GM12874 (cell line): ENCODE data around the gene AQP6.

Source experiments
- TF ChIP-seq, protein P1 (sequence below): IDR thresholded peaks from 2 replicates; pipeline ENCODE4 v1.5.1; 2011; ENCODE audit warnings: low read depth, mild to moderate bottlenecking, control low read depth, low read length, moderate library complexity; ENCODE audit not compliant: insufficient read depth

The AQP6 gene

DNA sequence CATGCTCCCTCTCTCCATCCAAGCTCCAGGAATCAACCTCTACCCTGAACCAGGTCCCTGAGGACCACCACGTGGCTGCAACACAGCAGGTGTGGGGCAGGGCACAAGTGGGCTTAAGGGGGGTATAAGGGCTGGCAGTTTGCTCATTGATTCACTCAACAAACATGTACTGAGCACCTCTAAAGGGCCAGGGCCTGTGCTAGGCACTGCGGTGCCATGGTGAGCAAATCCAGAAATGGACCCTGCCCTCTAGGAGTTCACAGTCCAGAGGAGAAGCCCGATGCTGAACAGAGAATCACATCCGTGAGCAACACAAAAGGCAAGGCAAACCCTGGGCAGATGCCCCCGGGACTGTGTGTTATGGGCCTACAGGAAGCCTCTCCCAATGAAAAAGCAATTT lies 28.7 kb upstream of the AQP6 start:
- TF ChIP-seq, protein P1, sequence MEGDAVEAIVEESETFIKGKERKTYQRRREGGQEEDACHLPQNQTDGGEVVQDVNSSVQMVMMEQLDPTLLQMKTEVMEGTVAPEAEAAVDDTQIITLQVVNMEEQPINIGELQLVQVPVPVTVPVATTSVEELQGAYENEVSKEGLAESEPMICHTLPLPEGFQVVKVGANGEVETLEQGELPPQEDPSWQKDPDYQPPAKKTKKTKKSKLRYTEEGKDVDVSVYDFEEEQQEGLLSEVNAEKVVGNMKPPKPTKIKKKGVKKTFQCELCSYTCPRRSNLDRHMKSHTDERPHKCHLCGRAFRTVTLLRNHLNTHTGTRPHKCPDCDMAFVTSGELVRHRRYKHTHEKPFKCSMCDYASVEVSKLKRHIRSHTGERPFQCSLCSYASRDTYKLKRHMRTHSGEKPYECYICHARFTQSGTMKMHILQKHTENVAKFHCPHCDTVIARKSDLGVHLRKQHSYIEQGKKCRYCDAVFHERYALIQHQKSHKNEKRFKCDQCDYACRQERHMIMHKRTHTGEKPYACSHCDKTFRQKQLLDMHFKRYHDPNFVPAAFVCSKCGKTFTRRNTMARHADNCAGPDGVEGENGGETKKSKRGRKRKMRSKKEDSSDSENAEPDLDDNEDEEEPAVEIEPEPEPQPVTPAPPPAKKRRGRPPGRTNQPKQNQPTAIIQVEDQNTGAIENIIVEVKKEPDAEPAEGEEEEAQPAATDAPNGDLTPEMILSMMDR = no peak

DNA sequence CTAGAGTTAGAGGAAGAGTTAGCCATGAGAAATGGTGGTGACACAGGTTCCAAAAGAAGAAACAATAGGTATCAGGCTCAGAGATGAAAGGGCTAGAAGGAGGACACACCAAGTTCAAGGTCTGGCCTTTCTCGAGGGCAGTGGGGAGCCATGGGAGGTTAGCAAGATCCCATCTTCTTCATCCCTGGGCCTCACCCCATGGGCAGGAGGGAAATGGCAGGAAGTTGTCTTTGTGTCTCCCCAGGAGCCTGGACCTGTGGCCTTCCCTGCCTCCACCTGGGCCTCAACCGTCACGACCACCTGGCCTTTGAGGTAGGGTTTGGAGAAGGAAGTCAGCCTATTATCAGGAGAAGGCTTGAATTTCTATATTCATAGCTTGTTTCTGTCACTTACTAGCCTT lies 28.0 kb upstream of the AQP6 start:
- TF ChIP-seq, protein P1 = no peak

DNA sequence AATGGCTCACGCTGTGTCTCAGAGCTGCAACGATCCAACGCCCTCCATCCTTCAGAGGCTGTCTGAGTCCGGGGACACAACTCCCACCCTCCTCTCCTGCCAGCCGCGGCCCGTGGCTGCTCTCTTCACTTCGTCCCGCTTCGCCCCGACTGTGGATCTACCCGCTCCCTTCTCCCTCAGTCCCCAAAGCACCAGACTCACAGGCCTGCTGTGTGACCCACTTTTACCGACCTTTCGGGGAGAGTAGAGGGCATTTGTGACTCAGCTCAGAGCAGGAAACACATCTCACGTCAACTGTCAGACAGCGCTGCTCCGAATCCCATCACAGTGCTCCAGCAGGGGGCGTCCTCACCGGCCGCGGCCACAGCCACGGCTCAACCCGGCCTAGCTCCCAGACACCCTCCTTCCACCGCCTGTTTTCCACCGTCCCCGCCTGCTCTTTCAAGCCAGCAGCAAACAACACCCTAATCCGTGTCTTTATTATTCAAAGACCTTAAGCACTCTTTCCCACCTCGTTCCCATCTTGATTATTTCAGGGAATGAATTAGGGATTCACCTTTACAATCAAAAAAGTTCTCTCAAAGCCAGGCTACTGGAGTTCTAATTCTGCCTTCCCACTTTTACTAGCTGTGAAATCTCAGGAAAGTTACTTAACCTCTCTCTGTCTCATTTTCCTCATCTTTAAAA lies 27.2 kb upstream of the AQP6 start:
- TF ChIP-seq, protein P1 = peak; percentile 98

DNA sequence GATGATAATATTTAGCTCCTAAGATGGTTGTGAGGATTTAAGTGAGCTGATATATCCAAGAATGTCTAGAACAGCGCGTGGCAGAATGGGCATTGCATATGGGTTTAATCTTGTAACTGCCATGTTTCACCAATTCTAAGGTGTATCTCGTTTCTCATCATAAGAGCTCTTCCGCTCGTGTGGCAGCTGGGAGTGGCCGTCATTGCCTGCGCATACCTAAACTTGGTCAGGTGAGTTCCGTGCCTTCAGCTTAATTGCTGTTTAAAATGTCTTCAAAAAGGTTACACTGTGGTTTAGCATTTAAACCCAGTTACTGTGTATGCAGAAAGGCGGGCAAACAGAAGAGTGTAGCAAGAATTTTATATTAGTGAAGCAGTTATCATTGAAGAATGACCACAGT lies 26.7 kb upstream of the AQP6 start:
- TF ChIP-seq, protein P1 = no peak

DNA sequence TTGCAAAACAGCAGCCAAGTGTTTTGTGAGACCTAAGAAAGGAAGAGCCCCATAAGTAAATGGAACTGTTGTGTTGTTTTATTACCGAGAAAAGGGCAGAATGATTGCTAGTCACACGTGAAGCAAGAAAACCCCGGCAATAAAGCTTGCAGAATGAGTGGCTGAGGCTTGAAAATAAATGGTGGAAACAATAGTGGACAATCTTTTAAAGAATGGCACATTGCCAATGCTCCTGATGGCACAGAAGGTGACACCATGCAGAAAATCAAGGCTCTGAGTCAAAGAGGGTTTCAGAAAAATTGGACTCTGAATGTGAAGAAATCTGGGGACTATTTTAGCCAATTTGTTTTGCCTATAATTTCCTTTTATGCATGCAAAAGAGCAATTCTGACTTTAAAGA lies 26.2 kb upstream of the AQP6 start:
- TF ChIP-seq, protein P1 = no peak

DNA sequence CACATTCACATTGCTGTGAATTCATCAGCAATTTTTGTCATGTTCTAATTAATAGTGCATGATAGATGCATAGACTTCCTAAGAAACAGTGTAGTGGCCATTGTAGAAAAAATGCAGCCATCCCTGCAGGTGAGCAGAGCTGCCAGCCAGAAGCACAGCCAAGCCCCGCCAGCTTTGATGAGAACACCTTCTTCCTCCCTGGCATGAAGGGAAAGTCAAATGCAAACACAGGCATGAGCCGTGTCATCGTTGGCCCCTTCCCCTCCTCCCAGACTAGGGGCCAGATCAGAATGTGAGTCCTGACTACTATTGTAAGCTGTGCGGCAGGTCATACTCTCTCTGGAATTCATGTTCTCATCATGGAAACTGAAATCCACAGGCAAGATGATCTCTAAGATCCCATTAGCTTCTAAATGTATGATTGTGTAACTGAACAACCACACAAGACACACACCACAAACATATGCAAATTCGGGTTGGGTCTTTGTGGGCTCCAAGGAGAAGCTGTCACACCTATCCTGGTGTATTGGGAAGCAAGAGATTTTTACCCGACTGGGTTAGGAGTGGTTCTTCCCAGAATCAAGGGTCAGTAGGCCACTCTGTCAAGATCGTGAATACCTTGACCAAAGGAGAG lies 25.0 kb upstream of the AQP6 start:
- TF ChIP-seq, protein P1 = no peak

DNA sequence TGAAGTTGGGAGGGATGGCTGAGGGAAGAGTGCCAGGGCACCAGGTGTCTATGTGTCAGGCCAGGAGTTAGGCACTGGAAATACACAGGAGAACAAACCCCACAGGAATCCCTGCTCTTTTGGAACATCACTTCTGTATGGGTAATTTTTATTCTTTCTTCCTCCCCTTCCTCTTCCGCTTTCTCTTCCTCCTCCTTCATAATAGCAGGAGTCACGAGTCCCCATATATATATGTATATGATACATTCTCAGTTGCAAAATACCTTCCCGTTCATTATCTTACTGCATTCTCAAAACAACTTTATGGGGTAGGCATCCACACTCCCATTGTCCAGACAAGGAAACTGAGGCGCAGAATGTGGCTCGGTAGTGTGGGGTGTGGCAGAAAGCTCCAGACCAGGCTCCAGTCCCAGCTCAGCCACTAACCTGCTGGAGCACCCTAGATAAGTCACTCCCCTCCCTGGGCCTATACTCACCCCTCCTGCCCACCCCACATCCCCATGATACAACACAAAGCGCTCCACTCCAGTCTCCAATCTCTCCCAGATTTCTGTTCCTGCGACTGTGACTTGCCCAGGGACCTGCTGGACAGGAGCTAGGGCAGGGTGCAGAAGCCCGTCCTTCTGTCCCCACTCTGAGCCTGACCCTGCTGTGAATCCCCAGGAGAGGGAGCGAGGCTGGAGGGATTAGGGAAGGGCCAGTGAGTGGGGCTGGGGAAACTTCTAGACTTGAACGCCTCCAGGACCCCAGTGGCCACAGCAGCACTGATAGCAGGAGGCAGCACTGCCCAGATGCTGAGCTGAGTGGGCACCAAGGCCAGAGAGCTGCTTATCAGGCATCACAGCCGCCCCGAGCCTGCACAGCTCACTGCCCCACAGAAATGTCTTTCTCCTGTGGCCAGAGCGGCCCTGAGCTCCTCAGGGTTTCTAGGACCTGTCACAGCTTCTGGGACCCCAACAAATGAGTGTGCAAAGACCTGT lies 23.6 kb upstream of the AQP6 start:
- TF ChIP-seq, protein P1 = no peak
